Measurements from ENCODE around the gene KCNIP1. TPM values are rescaled to one million over a fixed set of nuclear protein-coding genes. Genes with fewer than 3 reads are reported as not detected.

Gene KCNIP1
- total and polyA plus RNA-seq, 2 of the 8 experiments (the other 6 are each of a cell fraction or from before 2014, with no cell fraction given), result 0.52 to 0.83 TPM

DNA sequence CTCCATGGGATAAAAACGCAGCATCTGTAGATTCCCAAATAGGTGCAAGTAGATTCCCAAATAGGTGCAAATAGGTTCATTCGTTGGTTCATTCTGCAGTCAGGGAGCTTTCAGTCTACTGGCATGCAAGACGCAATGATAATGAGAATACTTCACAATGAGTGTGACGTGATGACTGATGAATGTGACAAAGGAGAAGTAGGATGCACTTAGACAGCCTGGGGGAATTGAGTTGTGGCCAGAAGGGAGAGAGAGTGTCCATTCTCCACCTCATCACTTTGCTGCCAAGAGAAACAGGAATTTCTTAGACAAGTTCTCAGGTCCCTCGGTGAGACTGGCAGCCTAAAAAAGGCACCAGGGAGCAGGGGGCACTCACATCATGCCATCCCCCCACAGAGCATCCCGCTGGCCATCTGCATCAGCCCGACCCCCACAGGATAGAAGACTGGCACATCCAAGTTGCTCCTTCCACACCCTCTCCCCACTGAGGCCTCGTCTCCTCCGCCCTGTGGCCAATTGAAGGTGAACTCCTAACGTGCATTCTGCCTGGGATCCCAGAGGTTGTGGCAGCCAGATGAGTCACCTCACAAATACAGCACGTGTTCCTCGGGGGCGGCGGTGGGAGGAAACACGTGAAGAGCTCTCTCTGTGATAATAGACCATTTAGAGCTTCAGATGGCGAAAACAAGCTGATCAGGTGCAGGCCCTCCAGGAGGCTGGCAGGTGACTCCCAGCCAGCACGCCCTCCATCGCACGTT is 19.9 kb upstream of the KCNIP1 start:
- Histone ChIP-seq H2BK120ac (replicated peaks; ENCODE audit: low read depth, low read length) (no peak overlapping the region), H3K9ac (replicated peaks in 1 of 4; ENCODE audit: extremely low read depth in 1 of 4, low read depth in 3 of 4, low read length in 3 of 4) (no peak overlapping the region), H3K56ac (replicated peaks; ENCODE audit: insufficient read length, low read depth, low read length) (no peak overlapping the region), H3K4me1 (replicated peaks in 1 of 4; ENCODE audit: control insufficient read depth in 3 of 4, insufficient read depth in 4 of 4, low read length in 3 of 4) (peaks cover 0 to 4% (median 0%) of the 10 kb centered on the region in 4 experiments; a peak in 1 of 7 replicates), H3K27me3 (replicated peaks in 1 of 4; ENCODE audit: control insufficient read depth in 3 of 4, extremely low read depth in 1 of 4, insufficient read depth in 3 of 4, low read length in 3 of 4) (no peaks in the 10 kb centered on the region; a peak in 2 of 7 replicates), H3K27ac (ENCODE audit: low read depth, low read length) (no peak overlapping the region), H3K4me2 (ENCODE audit: insufficient read depth in 1 of 2, low read depth in 2 of 2, low read length in 2 of 2) (no peak overlapping the region), H4K20me1 (replicated peaks in 1 of 2; ENCODE audit: control insufficient read depth in 1 of 2, insufficient read depth in 2 of 2, low read length in 2 of 2) (no peaks in the 10 kb centered on the region), H3K4ac (replicated peaks; ENCODE audit: insufficient read length, low read depth, low read length) (no peak overlapping the region), H2BK20ac (ENCODE audit: low read length) (no peak overlapping the region), H2AK5ac (ENCODE audit: low read depth, low read length) (no peak overlapping the region), H4K91ac (replicated peaks; ENCODE audit: insufficient read length, low read length) (no peak overlapping the region), H3K4me3 (ENCODE audit: extremely low read depth in 1 of 4, insufficient read depth in 2 of 4, low read depth in 3 of 4, low read length in 4 of 4) (no peak overlapping the region), H3K23me2 (ENCODE audit: low read depth, low read length) (no peaks in the 10 kb centered on the region; the same call in 1 of the 2 replicates), H3K18ac (ENCODE audit: extremely low read depth, low read length) (no peak overlapping the region), H2BK12ac (ENCODE audit: low read depth, low read length) (no peak overlapping the region), H2BK15ac (ENCODE audit: low read length) (no peak overlapping the region), H2BK5ac (ENCODE audit: low read depth, low read length) (no peak overlapping the region), H2AFZ (ENCODE audit: low read length) (no peak overlapping the region), H4K5ac (ENCODE audit: insufficient read length, low read depth, low read length) (no peak overlapping the region), H3K9me3 (ENCODE audit: insufficient read depth in 2 of 2, low read depth in 1 of 2, low read length in 1 of 2) (no peaks in the 10 kb centered on the region), H4K8ac (ENCODE audit: extremely low read depth, insufficient read depth, low read length) (no peak overlapping the region; the same call in 1 of the 2 replicates), H3K36me3 (ENCODE audit: control insufficient read depth in 2 of 4, insufficient read depth in 4 of 4, low read length in 3 of 4) (no peaks in the 10 kb centered on the region), H3K14ac (ENCODE audit: insufficient read length) (no peak overlapping the region), H3K79me2 (ENCODE audit: control insufficient read depth in 1 of 2, insufficient read depth in 2 of 2, low read length in 2 of 2) (no peaks in the 10 kb centered on the region), H3K79me1 (ENCODE audit: low read depth, low read length) (no peaks in the 10 kb centered on the region), H3K23ac (ENCODE audit: insufficient read length) (no peak overlapping the region)
- DNase-seq (ENCODE audit: low read depth in 1 of 2, low spot score in 2 of 2) (no peak), FAIRE-seq (no peak)
- CTCF ChIA-PET (ENCODE audit: partially characterized antibody), result interaction anchor here (0.6 to 4.1 kb wide), 7 partner anchors 10 to 149 kb away, joined by 3 to 27 read pairs (median 3); no protein-coding TSS in a partner anchor
- no peak for TF ChIP-seq BRCA1 (IDR thresholded peaks at IDR 0.05; ENCODE audit: low read depth, low read length)
- no peak for TF ChIP-seq POU5F1 (IDR thresholded peaks at IDR 0.05; ENCODE audit: low read depth, low read length)
- TF ChIP-seq, protein P1, sequence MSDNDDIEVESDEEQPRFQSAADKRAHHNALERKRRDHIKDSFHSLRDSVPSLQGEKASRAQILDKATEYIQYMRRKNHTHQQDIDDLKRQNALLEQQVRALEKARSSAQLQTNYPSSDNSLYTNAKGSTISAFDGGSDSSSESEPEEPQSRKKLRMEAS (IDR thresholded peaks at IDR 0.05), result peak; percentile 17; the same call in 1 of the 2 replicates
- TF ChIP-seq RFX5 (IDR thresholded peaks at IDR 0.05; ENCODE audit: borderline replicate concordance, low read depth, low read length), result no peak
- TF ChIP-seq, protein P2, sequence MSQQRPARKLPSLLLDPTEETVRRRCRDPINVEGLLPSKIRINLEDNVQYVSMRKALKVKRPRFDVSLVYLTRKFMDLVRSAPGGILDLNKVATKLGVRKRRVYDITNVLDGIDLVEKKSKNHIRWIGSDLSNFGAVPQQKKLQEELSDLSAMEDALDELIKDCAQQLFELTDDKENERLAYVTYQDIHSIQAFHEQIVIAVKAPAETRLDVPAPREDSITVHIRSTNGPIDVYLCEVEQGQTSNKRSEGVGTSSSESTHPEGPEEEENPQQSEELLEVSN (IDR thresholded peaks at IDR 0.05), result 0 out of 2 replicates have a peak, but pooled peaks have one; percentile 21
- POLR2A ChIA-PET (ENCODE audit: partially characterized antibody), result no interaction called here
- WGBS, 2 experiments (ENCODE audit: extremely low coverage in 1 of 2, insufficient coverage in 1 of 2, insufficient read length in 1 of 2, insufficient replicate concordance in 2 of 2, low coverage in 1 of 2, low lambda C conversion rate in 2 of 2, missing lambda C conversion rate in 1 of 2), result 83% methylated on average over 19 of the region's 19 CpGs; no CpG with 5 or more reads in 1 of the 2 experiments

Measured in H1 (cell line).